Common myeloid progenitor, CD34-positive (primary cell): ENCODE data around the gene RAPGEF2.

Source experiments
- CTCF ChIA-PET: fragments of 350-600 bp; sonication (Branson Sonifier 250); formaldehyde crosslinking; loops from one replicate; lab custom pipeline; 2021; ENCODE audit warnings: antibody characterized with exemption; lab: Charles Lee
- POLR2A ChIA-PET: fragments of 350-600 bp; sonication (Branson Sonifier 250); formaldehyde crosslinking; loops from one replicate; lab custom pipeline; 2021; ENCODE audit warnings: antibody characterized with exemption; lab: Charles Lee
- DNase-seq, 3 donors: peaks; one replicate each; pipeline versions ENCODE4 v3.0.0 to v3.0.0-alpha.2; 2013
- H3K27ac ChIP-seq, 2 experiments: 1 replicate in 1 of 2; 2 replicates in 1 of 2; pipeline ENCODE4 v1.7.0; 2013; ENCODE audit warnings: inconsistent platforms in 2 of 2, low read length in 2 of 2, mild to moderate bottlenecking in 2 of 2, low read depth in 1 of 2, moderate library complexity in 1 of 2; ENCODE audit not compliant: severe bottlenecking in 2 of 2, insufficient read depth in 1 of 2, poor library complexity in 1 of 2
- H3K27me3 ChIP-seq, 5 experiments: replicated peaks in 2 of 5; 1 replicate in 3 of 5; 2 replicates in 2 of 5; pipeline versions ENCODE4 v1.6.1 to v1.7.0; 2013; ENCODE audit warnings: low read length in 4 of 5, mild to moderate bottlenecking in 2 of 5, moderate library complexity in 2 of 5, inconsistent platforms in 1 of 5; ENCODE audit not compliant: insufficient read depth in 5 of 5, control insufficient read depth in 4 of 5
- H3K36me3 ChIP-seq, 4 experiments: 1 replicate in 2 of 4; 2 replicates in 2 of 4; pipeline versions ENCODE4 v1.6.1 to v1.7.0; 2013; ENCODE audit warnings: low read length in 3 of 4, control low read depth in 1 of 4, mild to moderate bottlenecking in 1 of 4; ENCODE audit not compliant: control insufficient read depth in 4 of 4, insufficient read depth in 4 of 4
- H3K4me1 ChIP-seq, 4 experiments: 1 replicate in 3 of 4; 2 replicates in 1 of 4; pipeline versions ENCODE4 v1.6.1 to v1.7.1; 2013; ENCODE audit warnings: low read length in 3 of 4, mild to moderate bottlenecking in 3 of 4, control low read depth in 1 of 4, inconsistent platforms in 1 of 4, moderate library complexity in 1 of 4; ENCODE audit not compliant: control insufficient read depth in 4 of 4, insufficient read depth in 4 of 4; ENCODE audit errors: control extremely low read depth in 1 of 4
- H3K4me3 ChIP-seq, 7 experiments: 1 replicate in 4 of 7; 2 replicates in 3 of 7; pipeline versions ENCODE4 v1.5.1 to v1.7.0; 2013; ENCODE audit warnings: mild to moderate bottlenecking in 7 of 7, low read length in 6 of 7, moderate library complexity in 6 of 7, inconsistent platforms in 2 of 7, low read depth in 2 of 7, control low read depth in 1 of 7; ENCODE audit not compliant: insufficient read depth in 4 of 7, control insufficient read depth in 1 of 7; ENCODE audit errors: extremely low read depth in 1 of 7
- H3K9me3 ChIP-seq, 5 experiments: 1 replicate in 4 of 5; 2 replicates in 1 of 5; pipeline versions ENCODE4 v1.6.1 to v1.7.1; 2013; ENCODE audit warnings: low read length in 4 of 5, mild to moderate bottlenecking in 2 of 5, inconsistent platforms in 1 of 5, low read depth in 1 of 5, moderate library complexity in 1 of 5; ENCODE audit not compliant: control insufficient read depth in 4 of 5, insufficient read depth in 2 of 5; ENCODE audit errors: control extremely low read depth in 1 of 5
- WGBS: methylation state at CpG from one replicate; pipeline ENCODE4 v1.1.5; 2013; ENCODE audit not compliant: insufficient coverage; 5-methylcytosine and 5-hydroxymethylcytosine counted together

Gene RAPGEF2

DNA sequence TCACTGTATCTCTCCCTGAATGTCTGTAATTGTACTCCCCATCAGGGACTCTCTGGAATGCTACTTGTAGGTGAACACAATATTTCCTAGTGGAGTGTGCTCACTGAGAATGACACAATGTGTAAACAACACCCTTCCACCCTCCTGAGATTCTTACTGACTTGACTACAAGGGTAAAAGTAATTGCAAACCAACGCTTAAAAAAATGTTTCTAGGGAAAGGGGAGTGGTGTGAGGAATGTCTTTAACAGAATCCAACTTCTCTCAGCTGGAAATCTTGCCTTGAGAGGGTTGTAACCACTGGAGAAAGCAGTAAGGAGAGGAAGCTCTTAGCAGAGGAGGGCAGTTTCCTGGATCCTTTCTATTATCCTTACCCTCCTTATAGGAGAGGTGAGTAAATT is 5.1 kb upstream of the RAPGEF2 start:
- ChIA-PET CTCF (interaction anchor here (1.1 kb wide), 1 partner anchor 57 kb away, joined by 3 read pairs; no protein-coding TSS in a partner anchor), POLR2A (no interaction called here)
- 57% methylated on average over 1 of the region's 1 CpG for WGBS
- DNase-seq, result no peak
- Histone ChIP-seq H3K36me3 (no peaks in the 10 kb centered on the region), H3K27me3 (peaks cover 0 to 1% (median 0%) of the 10 kb centered on the region in 5 experiments), H3K4me3 (no peak overlapping the region), H3K4me1 (peaks cover 0 to 5% (median 4%) of the 10 kb centered on the region in 4 experiments), H3K27ac (no peak overlapping the region), H3K9me3 (no peaks in the 10 kb centered on the region)

DNA sequence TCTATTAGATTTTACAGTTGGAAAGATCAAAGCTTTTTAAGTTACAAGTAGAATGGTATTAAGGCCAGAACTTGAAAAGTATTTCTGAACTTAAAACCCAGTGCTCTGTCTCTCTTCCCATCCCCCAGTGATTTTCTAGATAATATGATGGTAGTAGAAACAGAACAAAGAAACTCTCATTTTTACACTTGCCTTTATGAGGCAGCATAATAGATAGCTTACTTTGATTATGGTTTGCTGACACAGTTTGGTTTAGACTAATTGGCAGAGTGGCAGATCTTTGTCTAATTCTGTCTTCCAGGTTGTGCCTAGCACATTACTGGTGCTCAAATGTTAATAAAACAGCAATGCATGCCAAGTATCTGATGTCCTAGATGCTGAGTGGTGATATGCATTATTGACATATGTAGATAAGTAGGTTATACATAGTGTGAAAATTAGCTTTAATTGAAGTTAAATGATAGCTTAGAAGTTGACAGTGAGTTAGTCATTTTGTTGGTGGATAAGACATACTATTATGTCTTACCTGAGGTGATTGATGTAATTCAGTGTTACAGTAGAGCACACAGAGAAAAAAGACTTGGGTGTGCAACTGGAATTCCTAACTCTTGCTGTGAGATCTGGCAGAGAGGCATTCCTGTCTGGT is 4.3 kb upstream of the RAPGEF2 start:
- POLR2A ChIA-PET, result no interaction called here
- no peaks in the 10 kb centered on the region for H3K36me3 ChIP-seq
- no peak overlapping the region for H3K27ac ChIP-seq
- DNase-seq, result no peak
- H3K9me3 ChIP-seq, result no peaks in the 10 kb centered on the region
- CTCF ChIA-PET, result interaction anchor here (0.9 to 1.3 kb wide), 3 partner anchors 9 to 247 kb away, joined by 3 to 5 read pairs (median 4); no protein-coding TSS in a partner anchor
- peaks cover 0 to 1% (median 0%) of the 10 kb centered on the region in 5 experiments for H3K27me3 ChIP-seq
- no peak overlapping the region for H3K4me3 ChIP-seq
- H3K4me1 ChIP-seq, result peaks cover 0 to 5% (median 4%) of the 10 kb centered on the region in 4 experiments

DNA sequence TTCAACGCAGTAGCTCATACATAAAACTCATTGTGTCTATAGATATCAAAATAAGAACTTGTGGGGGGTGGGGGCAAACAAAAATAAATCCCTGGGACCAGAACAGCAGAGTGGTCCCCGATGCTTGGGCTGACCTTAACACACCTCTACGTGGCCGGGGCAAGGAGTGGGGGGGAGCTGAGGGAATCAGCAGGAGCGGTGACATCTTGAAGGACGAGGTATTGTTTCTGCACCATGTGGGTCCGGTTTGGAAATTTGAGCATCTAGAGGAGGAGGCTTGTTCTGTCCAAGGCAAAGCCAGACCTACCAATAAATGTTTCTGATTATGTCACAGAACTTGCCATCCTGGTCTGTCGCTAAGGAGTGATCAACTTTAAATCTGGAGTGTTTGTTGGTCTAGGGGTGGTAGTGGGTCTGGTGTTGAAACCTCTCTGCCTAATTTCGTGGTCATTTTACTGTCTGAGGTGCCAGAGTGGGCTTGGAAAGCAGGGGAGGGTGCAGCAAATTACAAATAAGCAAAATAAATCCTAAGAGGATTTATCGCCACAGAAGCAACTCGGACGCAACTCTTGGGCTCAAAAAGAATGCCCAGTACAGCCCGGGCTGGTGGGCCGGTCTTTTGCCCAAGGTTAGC is 774 bp upstream of the RAPGEF2 start:
- WGBS, result 47% methylated on average over 10 of the region's 14 CpGs
- H3K4me3 ChIP-seq, result peak overlapping the region; percentile 81 to 98 (median 88)
- H3K9me3 ChIP-seq, result no peaks in the 10 kb centered on the region
- ChIA-PET CTCF (interaction anchor here (1.0 to 1.3 kb wide), 2 partner anchors 15 to 18 kb away, joined by 3 to 4 read pairs; no protein-coding TSS in a partner anchor), POLR2A (interaction anchor here (0.6 kb wide), 1 partner anchor 49 kb away, joined by 4 read pairs; no protein-coding TSS in a partner anchor)
- peaks cover 0 to 1% (median 0%) of the 10 kb centered on the region in 5 experiments for H3K27me3 ChIP-seq
- H3K4me1 ChIP-seq, result peaks cover 13 to 34% (median 22%) of the 10 kb centered on the region in 4 experiments
- H3K27ac ChIP-seq, result peak overlapping the region in 1 of 2 experiments; percentile 73
- DNase-seq, result no peak
- H3K36me3 ChIP-seq, result peaks cover 0 to 3% (median 0%) of the 10 kb centered on the region in 4 experiments

DNA sequence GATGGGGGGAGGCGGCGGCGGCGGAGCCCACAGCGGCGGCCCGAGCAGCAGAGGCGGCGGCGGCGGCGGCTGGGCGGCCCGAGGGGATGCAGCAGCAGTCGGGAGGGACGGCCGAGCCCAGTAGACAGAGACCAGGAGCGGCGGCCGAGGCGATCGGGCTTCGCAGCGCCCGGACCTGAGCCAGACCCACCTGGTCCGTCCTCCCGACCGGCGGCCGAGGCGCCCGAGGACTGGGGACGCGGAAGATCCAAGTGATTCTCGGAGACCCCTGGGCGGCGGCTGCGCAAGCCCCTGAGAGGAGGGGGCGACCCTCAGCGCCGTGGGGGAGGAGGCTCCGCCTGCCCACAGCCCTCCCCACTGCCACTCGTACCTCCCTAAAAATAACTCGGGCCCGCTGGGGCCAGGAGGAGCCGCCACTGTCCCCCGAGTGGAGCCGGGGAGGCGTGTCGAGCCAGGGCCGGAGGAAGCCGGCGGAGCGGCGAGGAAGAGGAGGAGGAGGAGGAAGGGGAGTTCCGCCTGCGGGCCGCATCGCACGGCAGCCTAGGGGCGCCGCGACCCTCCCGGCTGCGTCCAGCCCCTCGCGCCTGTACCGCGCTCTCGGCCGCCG is 608 bp downstream of the RAPGEF2 start:
- H3K27ac ChIP-seq, result peak overlapping the region; percentile 81 to 94
- POLR2A ChIA-PET, result interaction anchor here (0.5 kb wide), 1 partner anchor 225 kb away, joined by 3 read pairs; no protein-coding TSS in a partner anchor
- H3K4me3 ChIP-seq, result peak overlapping the region; percentile 81 to 98 (median 88)
- H3K9me3 ChIP-seq, result no peaks in the 10 kb centered on the region
- WGBS, result under 1% methylated on average over 41 of the region's 72 CpGs
- peaks cover 0 to 3% (median 0%) of the 10 kb centered on the region in 4 experiments for H3K36me3 ChIP-seq
- peaks cover 0 to 1% (median 0%) of the 10 kb centered on the region in 5 experiments for H3K27me3 ChIP-seq
- H3K4me1 ChIP-seq, result peaks cover 17 to 44% (median 34%) of the 10 kb centered on the region in 4 experiments
- CTCF ChIA-PET, result no interaction called here
- peak in 2 of 3 donors; percentile 57 to 64 for DNase-seq

- CTCF ChIA-PET, result interaction anchor here (0.6 to 2.1 kb wide), 6 partner anchors 8 to 861 kb away, joined by 3 to 7 read pairs (median 4); no protein-coding TSS in a partner anchor
- POLR2A ChIA-PET, result no interaction called here
Observed at GRCh38 chr4:159104694-159105414, 2.0 kb downstream of the RAPGEF2 start.

DNA sequence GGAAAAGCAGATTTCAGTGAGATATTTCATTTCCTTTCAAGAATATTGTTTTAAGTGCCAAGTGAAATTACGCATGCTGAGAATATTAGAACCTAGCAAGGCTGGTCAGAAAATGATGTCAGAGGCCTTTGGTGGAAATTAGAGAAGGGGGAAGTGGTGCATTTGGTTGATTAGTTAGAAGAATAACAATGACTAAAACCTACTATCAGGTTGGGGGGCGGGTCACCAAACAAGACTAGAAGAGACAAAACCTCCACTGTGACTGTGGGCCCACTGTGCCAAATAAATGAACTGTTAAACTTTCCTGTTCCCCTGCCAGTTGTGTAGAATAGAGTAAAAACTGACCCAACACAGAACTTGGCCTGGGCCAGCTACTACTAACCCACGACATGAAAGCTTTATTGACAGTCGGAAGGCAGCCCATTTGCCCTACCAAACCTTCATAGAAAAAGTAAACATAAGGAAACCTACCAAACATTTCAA is 2.9 kb downstream of the RAPGEF2 start:
- WGBS, result 7% methylated on average over 3 of the region's 4 CpGs
- Histone ChIP-seq H3K9me3 (no peaks in the 10 kb centered on the region), H3K27ac (peak overlapping the region; percentile 76 to 87), H3K4me3 (peak overlapping the region in 6 of 7 experiments; percentile 81 to 98 (median 90)), H3K27me3 (peaks cover 0 to 1% (median 0%) of the 10 kb centered on the region in 5 experiments), H3K36me3 (peaks cover 0 to 3% (median 0%) of the 10 kb centered on the region in 4 experiments), H3K4me1 (peaks cover 29 to 62% (median 44%) of the 10 kb centered on the region in 4 experiments)
- ChIA-PET CTCF (interaction anchor here (1.3 to 2.7 kb wide), 4 partner anchors 8 to 69 kb away, joined by 3 to 15 read pairs (median 6); no protein-coding TSS in a partner anchor), POLR2A (interaction anchor here (0.6 kb wide), 1 partner anchor 61 kb away, joined by 3 read pairs; no protein-coding TSS in a partner anchor)
- peak; percentile 57 to 85 (median 80) for DNase-seq

More at GRCh38 chr4:159104694-159105414, 2.0 kb downstream of the RAPGEF2 start:
- peak overlapping the region; percentile 80 to 87 for H3K27ac ChIP-seq
- peak overlapping the region; percentile 81 to 98 (median 89) for H3K4me3 ChIP-seq
- H3K27me3 ChIP-seq, result peaks cover 0 to 1% (median 0%) of the 10 kb centered on the region in 5 experiments
- DNase-seq, result peak; percentile 54 to 81 (median 72)
- H3K4me1 ChIP-seq, result peaks cover 27 to 55% (median 38%) of the 10 kb centered on the region in 4 experiments
- no peaks in the 10 kb centered on the region for H3K9me3 ChIP-seq
- peaks cover 0 to 3% (median 0%) of the 10 kb centered on the region in 4 experiments for H3K36me3 ChIP-seq
- 11% methylated on average over 7 of the region's 9 CpGs for WGBS
